A549 (cell line): ENCODE data around the gene COL19A1. TPM values are rescaled to one million over a fixed set of nuclear protein-coding genes. Genes with fewer than 3 reads are reported as not detected.

ENCODE experiments used
- ATAC-seq, 2 experiments: fragments of 200-7000 bp in 1 of 2; fragments of >200 bp in 1 of 2; cut with Nextera tagmentation in 1 of 2; cut with Tn5 transposase in 1 of 2; 3 replicates each; pipeline versions ENCODE4 v1.8.0 to v1.9.1; 2018 to 2020; ENCODE audit warnings: mild to moderate bottlenecking in 1 of 2, moderate library complexity in 1 of 2
- CTCF ChIA-PET: fragments of 300-600 bp; sonication (Branson Sonifier 250); formaldehyde crosslinking; extraction: SDS; loops from one replicate; lab custom pipeline; 2021; ENCODE audit warnings: antibody characterized with exemption, inconsistent platforms; lab: Yijun Ruan, JAX
- POLR2A ChIA-PET: fragments of 350-600 bp; formaldehyde crosslinking; extraction: SDS; loops from one replicate; lab custom pipeline; 2021; ENCODE audit warnings: antibody characterized with exemption, inconsistent platforms; lab: Yijun Ruan, JAX
- DNase-seq, 2 experiments: peaks; one replicate each; pipeline versions ENCODE4 v3.0.0 to v3.0.0-alpha.2; 2011 to 2016; ENCODE audit warnings: low read depth in 1 of 2, low spot score in 1 of 2
- FAIRE-seq: peaks from 2 replicates; lab custom pipeline; 2011; peaks lifted over from hg19 to GRCh38; lab: Jason Lieb, UNC
- H3K27ac ChIP-seq, 2 experiments: fragments of >200 bp; sonication (Bioruptor Twin); formaldehyde crosslinking; 3 replicates each; pipeline ENCODE4 v1.5.1; 2016 to 2017
- H3K4me1 ChIP-seq: fragments of >200 bp; sonication (Bioruptor Twin); formaldehyde crosslinking; 3 replicates; pipeline ENCODE4 v1.6.1; 2016
- H3K4me2 ChIP-seq: fragments of >200 bp; sonication (Bioruptor Twin); formaldehyde crosslinking; 3 replicates; pipeline ENCODE4 v1.6.1; 2016
- H3K4me3 ChIP-seq: fragments of >200 bp; sonication (Bioruptor Twin); formaldehyde crosslinking; 3 replicates; pipeline ENCODE4 v1.5.1; 2016
- H3K9me3 ChIP-seq: fragments of >200 bp; sonication (Bioruptor Twin); formaldehyde crosslinking; 3 replicates; pipeline ENCODE4 v1.6.1; 2016
- CTCF ChIP-seq: fragments of >200 bp; sonication (Bioruptor Twin); formaldehyde crosslinking; IDR thresholded peaks from 3 replicates; pipeline ENCODE4 v1.5.1; 2016
- E2F6 ChIP-seq: IDR thresholded peaks from 2 replicates; pipeline ENCODE4 v1.6.1; 2012; ENCODE audit warnings: low read depth, borderline replicate concordance
- ELK1 ChIP-seq: fragments of 150-350 bp; IDR thresholded peaks from 2 replicates; pipeline ENCODE4 v1.6.1; 2014; ENCODE audit warnings: low read depth, mild to moderate bottlenecking, low read length
- FOSB ChIP-seq: fragments of 250-450 bp; sonication (Bioruptor Pico); IDR thresholded peaks from 2 replicates; pipeline ENCODE4 v1.5.0; 2020; ENCODE audit warnings: mild to moderate bottlenecking, moderate library complexity
- FOSL2 ChIP-seq, 2 experiments: fragments of 450-650 bp in 1 of 2; fragments of >200 bp in 1 of 2; sonication (Bioruptor Twin) in 1 of 2; formaldehyde crosslinking; IDR thresholded peaks; 2 replicates each; pipeline versions ENCODE4 v1.5.0 to v1.6.1; 2016 to 2020; ENCODE audit warnings: mild to moderate bottlenecking in 1 of 2, moderate library complexity in 1 of 2
- FOXS1 ChIP-seq: fragments of 250-450 bp; sonication (Bioruptor Pico); IDR thresholded peaks from 2 replicates; pipeline ENCODE4 v1.5.0; 2020; ENCODE audit warnings: mild to moderate bottlenecking, moderate library complexity
- GATA3 ChIP-seq: IDR thresholded peaks from 2 replicates; pipeline ENCODE4 v1.6.1; 2012; ENCODE audit warnings: borderline replicate concordance
- HDAC2 ChIP-seq: fragments of 200-600 bp; sonication (generic); IDR thresholded peaks from 2 replicates; pipeline ENCODE4 v1.6.1; 2016
- HEYL ChIP-seq: fragments of 250-450 bp; sonication (Bioruptor Pico); IDR thresholded peaks from 2 replicates; pipeline ENCODE4 v1.8.0; 2021; ENCODE audit warnings: mild to moderate bottlenecking, moderate library complexity
- HOXA7 ChIP-seq: fragments of 250-450 bp; sonication (Bioruptor Pico); IDR thresholded peaks from 2 replicates; pipeline ENCODE4 v1.5.0; 2020; ENCODE audit warnings: mild to moderate bottlenecking, moderate library complexity
- HOXB13 ChIP-seq: fragments of 250-450 bp; sonication (Bioruptor Pico); IDR thresholded peaks from 2 replicates; pipeline ENCODE4 v1.5.0; 2020; ENCODE audit warnings: low read depth, mild to moderate bottlenecking, moderate library complexity
- HOXB5 ChIP-seq: fragments of 250-450 bp; sonication (Bioruptor Pico); IDR thresholded peaks from 2 replicates; pipeline ENCODE4 v1.5.0; 2020; ENCODE audit warnings: mild to moderate bottlenecking, moderate library complexity
- KDM5A ChIP-seq: fragments of 200-600 bp; sonication (generic); IDR thresholded peaks from 2 replicates; pipeline ENCODE4 v1.6.1; 2016; ENCODE audit warnings: antibody characterized with exemption, mild to moderate bottlenecking
- MAX ChIP-seq: IDR thresholded peaks from 2 replicates; pipeline ENCODE4 v1.6.1; 2012
- MYC ChIP-seq: IDR thresholded peaks from 2 replicates; pipeline ENCODE4 v1.6.1; 2012; ENCODE audit warnings: mild to moderate bottlenecking, inconsistent platforms, low read length, improper control_type of control experiment, borderline replicate concordance
- POLR2A ChIP-seq: IDR thresholded peaks from 2 replicates; pipeline ENCODE4 v1.6.1; 2012; ENCODE audit warnings: mild to moderate bottlenecking, low read length
- RNF2 ChIP-seq: fragments of 200-600 bp; sonication (generic); IDR thresholded peaks from 2 replicates; pipeline ENCODE4 v1.6.1; 2016; ENCODE audit warnings: low read depth, mild to moderate bottlenecking, antibody characterized with exemption, moderate library complexity, borderline replicate concordance
- SMC3 ChIP-seq: fragments of >200 bp; sonication (Bioruptor Twin); formaldehyde crosslinking; IDR thresholded peaks from 3 replicates; pipeline ENCODE4 v1.6.1; 2018; ENCODE audit warnings: inconsistent platforms
- TFCP2L1 ChIP-seq: fragments of 250-450 bp; sonication (Bioruptor Pico); IDR thresholded peaks from 2 replicates; pipeline ENCODE4 v1.5.0; 2021; ENCODE audit warnings: mild to moderate bottlenecking
- ZFP36 ChIP-seq: fragments of 450-650 bp; IDR thresholded peaks from 2 replicates; pipeline ENCODE4 v1.6.1; 2014; ENCODE audit warnings: borderline replicate concordance; ENCODE audit not compliant: partially characterized antibody
- WGBS: methylation state at CpG from one replicate; pipeline ENCODE4 v1.1.6; 2017; ENCODE audit errors: missing lambda C conversion rate; 5-methylcytosine and 5-hydroxymethylcytosine counted together
- polyA plus RNA-seq, 4 experiments: library from polyadenylated mRNA; depleted of rRNA in 3 of 4; stranded (reverse); fragments of >200 nt; fragmentation: RNase III in 1 of 4; extraction: RNeasy Plus Mini Kit Qiagen cat#74134 plus additional on column Dnase treatment in 1 of 4; gene quantifications; 2 replicates in 3 of 4; 3 replicates in 1 of 4; pipeline ENCODE4 v1.2.3, GENCODE V29; 2011 to 2017
- small RNA-seq, 6 experiments: library from RNA; depleted of rRNA; stranded (forward); fragments of <200 nt; gene quantifications; one replicate each; pipeline ENCODE3, GENCODE V24; 2012

Gene COL19A1
- polyA plus RNA-seq, 2 of the 4 experiments (the other 2 are of a cell fraction): not detected

GRCh38 chr6:70254784-70255183 is 388.4 kb downstream of the COL19A1 start (continued):
- no peak for TF ChIP-seq HOXB5 (CRISPR knock-in tag)
- TF ChIP-seq FOSL2 (IDR thresholded peaks at IDR 0.05): no peak
- TF ChIP-seq FOSL2 (CRISPR knock-in tag; IDR thresholded peaks at IDR 0.05): no peak
- TF ChIP-seq, all 56 proteins: peak for 0

GRCh38 chr6:70257768-70258273 is 391.5 kb downstream of the COL19A1 start:
- 26% methylated on average over 2 of the region's 2 CpGs for WGBS
- Histone ChIP-seq H3K9me3 (no peaks in the 10 kb centered on the region), H3K4me2 (no peak overlapping the region), H3K4me1 (no peaks in the 10 kb centered on the region), H3K4me3 (no peak overlapping the region), H3K27ac (no peak overlapping the region)
- ATAC-seq: no peak
- no peak for FAIRE-seq
- TF ChIP-seq MAX (no peak), POLR2A (no peak), HOXB13 (no peak), HOXB5 (CRISPR knock-in tag) (no peak), FOXS1 (no peak), ZFP36 (no peak), FOSB (CRISPR knock-in tag) (no peak), HDAC2 (no peak), GATA3 (no peak), MYC (no peak), TFCP2L1 (CRISPR knock-in tag) (no peak), HOXA7 (CRISPR knock-in tag) (no peak), E2F6 (no peak), HEYL (no peak), CTCF (no peak), ELK1 (no peak), SMC3 (no peak), KDM5A (no peak)
- no peak for DNase-seq
- ChIA-PET CTCF (no interaction called here), POLR2A (no interaction called here)

- FAIRE-seq: no peak
- WGBS: 0% methylated on average over 1 of the region's 1 CpG
- Histone ChIP-seq H3K4me2 (no peak overlapping the region), H3K4me1 (no peaks in the 10 kb centered on the region)
- TF ChIP-seq RNF2: no peak
- TF ChIP-seq, all 56 proteins: peak for 0
- Histone ChIP-seq H3K9me3 (no peaks in the 10 kb centered on the region), H3K4me3 (no peak overlapping the region), H3K27ac (no peak overlapping the region)
- ChIA-PET CTCF (no interaction called here), POLR2A (no interaction called here)
- no peak for ATAC-seq
- no peak for DNase-seq
Measured at GRCh38 chr6:70258483-70258882, 392.1 kb downstream of the COL19A1 start.

Small RNAs within 50 kb of the gene (small RNA-seq; reads per million reads assigned to genes)
- 0 reads per million in 6 experiments for gene RPL37P15

Other genes starting within 250 kb of the COL19A1 start
- 16.6 and 23.8 TPM in 2 replicates for gene LMBRD1, start 69.5 kb upstream of the COL19A1 start, polyA plus RNA-seq (2011; rRNA removed)
- gene LMBRD1, start 69.5 kb upstream of the COL19A1 start, polyA plus RNA-seq (2017; fragmentation: RNase III; extraction: RNeasy Plus Mini Kit Qiagen cat#74134 plus additional on column Dnase treatment): 12.2 to 15.3 TPM (median 14.1 TPM) in 3 replicates